WTC11 (cell line): ENCODE measurements around the gene MSH3. TPM values are rescaled to one million over a fixed set of nuclear protein-coding genes. Genes with fewer than 3 reads are reported as not detected.

ENCODE experiments used
- CREM ChIP-seq: sonication (generic); formaldehyde crosslinking; IDR thresholded peaks from 2 replicates; pipeline ENCODE4 v1.8.1; 2022; ENCODE audit warnings: mild to moderate bottlenecking, missing genetic modification reagents, moderate library complexity
- EMX1 ChIP-seq: fragments of 250-450 bp; sonication (Bioruptor Pico); IDR thresholded peaks from 2 replicates; pipeline ENCODE4 v1.8.0; 2021; ENCODE audit warnings: mild to moderate bottlenecking
- FOXK1 ChIP-seq: sonication (generic); formaldehyde crosslinking; IDR thresholded peaks from 2 replicates; pipeline ENCODE4 v1.8.0; 2022; ENCODE audit warnings: mild to moderate bottlenecking, moderate library complexity, missing genetic modification reagents
- GTF2I ChIP-seq: fragments of 250-450 bp; sonication (Bioruptor Pico); conservative IDR thresholded peaks from 2 replicates; pipeline ENCODE4 v1.4.0; 2021; ENCODE audit warnings: mild to moderate bottlenecking
- KAT7 ChIP-seq: sonication (generic); formaldehyde crosslinking; IDR thresholded peaks from 2 replicates; pipeline ENCODE4 v1.8.1; 2023; ENCODE audit warnings: missing genetic modification reagents, mild to moderate bottlenecking, borderline replicate concordance
- NFATC4 ChIP-seq: fragments of 250-450 bp; sonication (Bioruptor Pico); IDR thresholded peaks from 2 replicates; pipeline ENCODE4 v1.9.0; 2021; ENCODE audit warnings: mild to moderate bottlenecking
- NR2C2 ChIP-seq: sonication (generic); formaldehyde crosslinking; IDR thresholded peaks from 2 replicates; pipeline ENCODE4 v1.8.0; 2022; ENCODE audit warnings: mild to moderate bottlenecking, missing genetic modification reagents
- SMAD3 ChIP-seq: sonication (generic); formaldehyde crosslinking; IDR thresholded peaks from 2 replicates; pipeline ENCODE4 v1.8.0; 2022; ENCODE audit warnings: missing genetic modification reagents, mild to moderate bottlenecking, borderline replicate concordance
- SMAD4 ChIP-seq: sonication (generic); formaldehyde crosslinking; IDR thresholded peaks from 2 replicates; pipeline ENCODE4 v1.8.0; 2022; ENCODE audit warnings: mild to moderate bottlenecking, missing genetic modification reagents
- SP1 ChIP-seq: sonication (generic); formaldehyde crosslinking; conservative IDR thresholded peaks from 2 replicates; pipeline ENCODE4 v1.8.1; 2022; ENCODE audit warnings: missing genetic modification reagents
- TEAD4 ChIP-seq: sonication (generic); formaldehyde crosslinking; IDR thresholded peaks from 2 replicates; pipeline ENCODE4 v1.8.0; 2022; ENCODE audit warnings: mild to moderate bottlenecking, missing genetic modification reagents
- ZNF121 ChIP-seq: sonication (generic); formaldehyde crosslinking; IDR thresholded peaks from 2 replicates; pipeline ENCODE4 v1.8.0; 2023; ENCODE audit warnings: missing genetic modification reagents
- ZNF263 ChIP-seq: sonication (generic); formaldehyde crosslinking; IDR thresholded peaks from 2 replicates; pipeline ENCODE4 v1.8.1; 2022; ENCODE audit warnings: low read depth, mild to moderate bottlenecking, moderate library complexity, missing genetic modification reagents
- total RNA-seq: library from RNA; stranded (reverse); gene quantifications from 3 replicates; pipeline ENCODE4 v1.2.3, GENCODE V29; 2021
- TF ChIP-seq, protein P1 (sequence below): fragments of 250-450 bp; sonication (Bioruptor Pico); IDR thresholded peaks from 2 replicates; pipeline ENCODE4 v2.1.2; 2022; ENCODE audit warnings: mild to moderate bottlenecking, moderate library complexity
- TF ChIP-seq, protein P2 (sequence below): sonication (generic); formaldehyde crosslinking; IDR thresholded peaks from 2 replicates; pipeline ENCODE4 v1.8.0; 2022; ENCODE audit warnings: missing genetic modification reagents
- TF ChIP-seq, protein P3 (sequence below): sonication (generic); formaldehyde crosslinking; IDR thresholded peaks from 2 replicates; pipeline ENCODE4 v1.8.0; 2022; ENCODE audit warnings: mild to moderate bottlenecking, missing genetic modification reagents
- TF ChIP-seq, protein P4 (sequence below): sonication (generic); formaldehyde crosslinking; IDR thresholded peaks from 2 replicates; pipeline ENCODE4 v1.8.0; 2023; ENCODE audit warnings: mild to moderate bottlenecking, missing genetic modification reagents
- TF ChIP-seq, protein P5 (sequence below): fragments of 250-450 bp; sonication (Bioruptor Pico); IDR thresholded peaks from 2 replicates; pipeline ENCODE4 v1.9.0; 2021; ENCODE audit warnings: mild to moderate bottlenecking
- TF ChIP-seq, protein P6 (sequence below): sonication (generic); formaldehyde crosslinking; IDR thresholded peaks from 2 replicates; pipeline ENCODE4 v1.8.1; 2023; ENCODE audit warnings: mild to moderate bottlenecking, missing genetic modification reagents, moderate library complexity

The MSH3 gene
- total RNA-seq, 1 experiment from 2014 or later = 14.6 TPM

DNA sequence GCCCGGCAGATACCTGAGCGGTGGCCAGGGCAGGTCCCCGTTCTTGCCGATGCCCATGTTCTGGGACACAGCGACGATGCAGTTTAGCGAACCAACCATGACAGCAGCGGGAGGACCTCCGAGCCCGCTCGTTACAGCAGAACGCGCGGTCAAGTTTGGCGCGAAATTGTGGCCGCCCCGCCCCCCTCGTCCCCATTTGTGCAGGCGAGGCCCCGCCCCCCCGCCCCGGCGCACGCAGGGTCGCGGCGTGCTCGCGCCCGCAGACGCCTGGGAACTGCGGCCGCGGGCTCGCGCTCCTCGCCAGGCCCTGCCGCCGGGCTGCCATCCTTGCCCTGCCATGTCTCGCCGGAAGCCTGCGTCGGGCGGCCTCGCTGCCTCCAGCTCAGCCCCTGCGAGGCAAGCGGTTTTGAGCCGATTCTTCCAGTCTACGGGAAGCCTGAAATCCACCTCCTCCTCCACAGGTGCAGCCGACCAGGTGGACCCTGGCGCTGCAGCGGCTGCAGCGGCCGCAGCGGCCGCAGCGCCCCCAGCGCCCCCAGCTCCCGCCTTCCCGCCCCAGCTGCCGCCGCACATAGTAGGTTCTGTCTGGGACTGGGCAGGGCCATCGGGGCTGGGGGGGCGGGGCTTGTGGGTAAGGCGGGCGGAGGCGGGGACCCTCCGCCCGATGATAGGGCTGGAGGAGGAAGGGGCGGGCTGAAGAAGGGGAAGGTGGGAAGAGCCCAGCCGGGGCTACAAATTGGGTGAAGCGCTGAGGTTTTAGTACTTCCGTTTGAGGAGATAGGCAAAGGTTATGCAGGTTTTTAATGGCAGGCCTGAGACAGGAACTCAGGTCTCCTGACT, at the start of gene MSH3, which contains the start of gene DHFR (continued):
- TF ChIP-seq NR2C2 (CRISPR knock-in tag) (no peak; the same call in 1 of the 2 replicates), SP1 (CRISPR knock-in tag) (peak; percentile 75), KAT7 (peak; percentile 52; the same call in 1 of the 2 replicates), SMAD4 (CRISPR knock-in tag) (no peak), CREM (CRISPR knock-in tag) (peak; percentile 15; the same call in 1 of the 2 replicates), GTF2I (no peak), ZNF263 (CRISPR knock-in tag) (no peak), SMAD3 (CRISPR knock-in tag) (peak; percentile 43; the same call in 1 of the 2 replicates), TEAD4 (no peak), NFATC4 (CRISPR knock-in tag) (no peak), EMX1 (CRISPR knock-in tag) (no peak), ZNF121 (CRISPR knock-in tag) (no peak), FOXK1 (CRISPR knock-in tag) (0 out of 2 replicates have a peak, but pooled peaks have one; percentile 36)
- TF ChIP-seq, protein P1, sequence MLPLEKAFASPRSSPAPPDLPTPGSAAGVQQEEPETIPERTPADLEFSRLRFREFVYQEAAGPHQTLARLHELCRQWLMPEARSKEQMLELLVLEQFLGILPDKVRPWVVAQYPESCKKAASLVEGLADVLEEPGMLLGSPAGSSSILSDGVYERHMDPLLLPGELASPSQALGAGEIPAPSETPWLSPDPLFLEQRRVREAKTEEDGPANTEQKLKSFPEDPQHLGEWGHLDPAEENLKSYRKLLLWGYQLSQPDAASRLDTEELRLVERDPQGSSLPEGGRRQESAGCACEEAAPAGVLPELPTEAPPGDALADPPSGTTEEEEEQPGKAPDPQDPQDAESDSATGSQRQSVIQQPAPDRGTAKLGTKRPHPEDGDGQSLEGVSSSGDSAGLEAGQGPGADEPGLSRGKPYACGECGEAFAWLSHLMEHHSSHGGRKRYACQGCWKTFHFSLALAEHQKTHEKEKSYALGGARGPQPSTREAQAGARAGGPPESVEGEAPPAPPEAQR = no peak
- TF ChIP-seq, protein P2, sequence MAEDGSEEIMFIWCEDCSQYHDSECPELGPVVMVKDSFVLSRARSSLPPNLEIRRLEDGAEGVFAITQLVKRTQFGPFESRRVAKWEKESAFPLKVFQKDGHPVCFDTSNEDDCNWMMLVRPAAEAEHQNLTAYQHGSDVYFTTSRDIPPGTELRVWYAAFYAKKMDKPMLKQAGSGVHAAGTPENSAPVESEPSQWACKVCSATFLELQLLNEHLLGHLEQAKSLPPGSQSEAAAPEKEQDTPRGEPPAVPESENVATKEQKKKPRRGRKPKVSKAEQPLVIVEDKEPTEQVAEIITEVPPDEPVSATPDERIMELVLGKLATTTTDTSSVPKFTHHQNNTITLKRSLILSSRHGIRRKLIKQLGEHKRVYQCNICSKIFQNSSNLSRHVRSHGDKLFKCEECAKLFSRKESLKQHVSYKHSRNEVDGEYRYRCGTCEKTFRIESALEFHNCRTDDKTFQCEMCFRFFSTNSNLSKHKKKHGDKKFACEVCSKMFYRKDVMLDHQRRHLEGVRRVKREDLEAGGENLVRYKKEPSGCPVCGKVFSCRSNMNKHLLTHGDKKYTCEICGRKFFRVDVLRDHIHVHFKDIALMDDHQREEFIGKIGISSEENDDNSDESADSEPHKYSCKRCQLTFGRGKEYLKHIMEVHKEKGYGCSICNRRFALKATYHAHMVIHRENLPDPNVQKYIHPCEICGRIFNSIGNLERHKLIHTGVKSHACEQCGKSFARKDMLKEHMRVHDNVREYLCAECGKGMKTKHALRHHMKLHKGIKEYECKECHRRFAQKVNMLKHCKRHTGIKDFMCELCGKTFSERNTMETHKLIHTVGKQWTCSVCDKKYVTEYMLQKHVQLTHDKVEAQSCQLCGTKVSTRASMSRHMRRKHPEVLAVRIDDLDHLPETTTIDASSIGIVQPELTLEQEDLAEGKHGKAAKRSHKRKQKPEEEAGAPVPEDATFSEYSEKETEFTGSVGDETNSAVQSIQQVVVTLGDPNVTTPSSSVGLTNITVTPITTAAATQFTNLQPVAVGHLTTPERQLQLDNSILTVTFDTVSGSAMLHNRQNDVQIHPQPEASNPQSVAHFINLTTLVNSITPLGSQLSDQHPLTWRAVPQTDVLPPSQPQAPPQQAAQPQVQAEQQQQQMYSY (CRISPR knock-in tag) = no peak
- TF ChIP-seq, protein P3, sequence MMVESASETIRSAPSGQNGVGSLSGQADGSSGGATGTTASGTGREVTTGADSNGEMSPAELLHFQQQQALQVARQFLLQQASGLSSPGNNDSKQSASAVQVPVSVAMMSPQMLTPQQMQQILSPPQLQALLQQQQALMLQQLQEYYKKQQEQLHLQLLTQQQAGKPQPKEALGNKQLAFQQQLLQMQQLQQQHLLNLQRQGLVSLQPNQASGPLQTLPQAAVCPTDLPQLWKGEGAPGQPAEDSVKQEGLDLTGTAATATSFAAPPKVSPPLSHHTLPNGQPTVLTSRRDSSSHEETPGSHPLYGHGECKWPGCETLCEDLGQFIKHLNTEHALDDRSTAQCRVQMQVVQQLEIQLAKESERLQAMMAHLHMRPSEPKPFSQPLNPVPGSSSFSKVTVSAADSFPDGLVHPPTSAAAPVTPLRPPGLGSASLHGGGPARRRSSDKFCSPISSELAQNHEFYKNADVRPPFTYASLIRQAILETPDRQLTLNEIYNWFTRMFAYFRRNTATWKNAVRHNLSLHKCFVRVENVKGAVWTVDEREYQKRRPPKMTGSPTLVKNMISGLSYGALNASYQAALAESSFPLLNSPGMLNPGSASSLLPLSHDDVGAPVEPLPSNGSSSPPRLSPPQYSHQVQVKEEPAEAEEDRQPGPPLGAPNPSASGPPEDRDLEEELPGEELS = peak; percentile 46; the same call in 1 of the 2 replicates
- TF ChIP-seq, protein P4, sequence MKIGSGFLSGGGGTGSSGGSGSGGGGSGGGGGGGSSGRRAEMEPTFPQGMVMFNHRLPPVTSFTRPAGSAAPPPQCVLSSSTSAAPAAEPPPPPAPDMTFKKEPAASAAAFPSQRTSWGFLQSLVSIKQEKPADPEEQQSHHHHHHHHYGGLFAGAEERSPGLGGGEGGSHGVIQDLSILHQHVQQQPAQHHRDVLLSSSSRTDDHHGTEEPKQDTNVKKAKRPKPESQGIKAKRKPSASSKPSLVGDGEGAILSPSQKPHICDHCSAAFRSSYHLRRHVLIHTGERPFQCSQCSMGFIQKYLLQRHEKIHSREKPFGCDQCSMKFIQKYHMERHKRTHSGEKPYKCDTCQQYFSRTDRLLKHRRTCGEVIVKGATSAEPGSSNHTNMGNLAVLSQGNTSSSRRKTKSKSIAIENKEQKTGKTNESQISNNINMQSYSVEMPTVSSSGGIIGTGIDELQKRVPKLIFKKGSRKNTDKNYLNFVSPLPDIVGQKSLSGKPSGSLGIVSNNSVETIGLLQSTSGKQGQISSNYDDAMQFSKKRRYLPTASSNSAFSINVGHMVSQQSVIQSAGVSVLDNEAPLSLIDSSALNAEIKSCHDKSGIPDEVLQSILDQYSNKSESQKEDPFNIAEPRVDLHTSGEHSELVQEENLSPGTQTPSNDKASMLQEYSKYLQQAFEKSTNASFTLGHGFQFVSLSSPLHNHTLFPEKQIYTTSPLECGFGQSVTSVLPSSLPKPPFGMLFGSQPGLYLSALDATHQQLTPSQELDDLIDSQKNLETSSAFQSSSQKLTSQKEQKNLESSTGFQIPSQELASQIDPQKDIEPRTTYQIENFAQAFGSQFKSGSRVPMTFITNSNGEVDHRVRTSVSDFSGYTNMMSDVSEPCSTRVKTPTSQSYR = peak; percentile 54
- TF ChIP-seq, protein P5, sequence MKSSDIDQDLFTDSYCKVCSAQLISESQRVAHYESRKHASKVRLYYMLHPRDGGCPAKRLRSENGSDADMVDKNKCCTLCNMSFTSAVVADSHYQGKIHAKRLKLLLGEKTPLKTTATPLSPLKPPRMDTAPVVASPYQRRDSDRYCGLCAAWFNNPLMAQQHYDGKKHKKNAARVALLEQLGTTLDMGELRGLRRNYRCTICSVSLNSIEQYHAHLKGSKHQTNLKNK = no peak
- TF ChIP-seq, protein P6, sequence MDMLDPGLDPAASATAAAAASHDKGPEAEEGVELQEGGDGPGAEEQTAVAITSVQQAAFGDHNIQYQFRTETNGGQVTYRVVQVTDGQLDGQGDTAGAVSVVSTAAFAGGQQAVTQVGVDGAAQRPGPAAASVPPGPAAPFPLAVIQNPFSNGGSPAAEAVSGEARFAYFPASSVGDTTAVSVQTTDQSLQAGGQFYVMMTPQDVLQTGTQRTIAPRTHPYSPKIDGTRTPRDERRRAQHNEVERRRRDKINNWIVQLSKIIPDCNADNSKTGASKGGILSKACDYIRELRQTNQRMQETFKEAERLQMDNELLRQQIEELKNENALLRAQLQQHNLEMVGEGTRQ = peak; percentile 34; the same call in 1 of the 2 replicates
